Calu3 (cell line): Measurements from ENCODE around the gene NTRK2. TPM values are rescaled to one million over a fixed set of nuclear protein-coding genes. Genes with fewer than 3 reads are reported as not detected.

ENCODE experiments used
- BruUV-seq: library from RNA; stranded (reverse); fragments of 400-500 nt; replicated peaks from 2 replicates; lab custom pipeline; 2021; lab: Mats Ljungman, UMichigan
- CTCF ChIA-PET: fragments of 300-600 bp; sonication (Branson Sonifier 250); formaldehyde crosslinking; loops from one replicate; lab custom pipeline; 2022; ENCODE audit warnings: antibody characterized with exemption; lab: Charles Lee
- DNase-seq: peaks from one replicate; pipeline ENCODE4 v3.0.0; 2022
- H3K27ac Mint-ChIP-seq: one replicate; pipeline ENCODE4 v1.8.0; 2022; ENCODE audit warnings: mixed read lengths; ENCODE audit not compliant: unreplicated experiment
- H3K27me3 Mint-ChIP-seq: one replicate; pipeline ENCODE4 v1.8.0; 2022; ENCODE audit warnings: mixed read lengths; ENCODE audit not compliant: unreplicated experiment
- H3K36me3 Mint-ChIP-seq: one replicate; pipeline ENCODE4 v1.8.0; 2022; ENCODE audit warnings: mild to moderate bottlenecking, moderate library complexity, mixed read lengths; ENCODE audit not compliant: insufficient read depth, unreplicated experiment
- H3K4me1 Mint-ChIP-seq: one replicate; pipeline ENCODE4 v1.8.0; 2022; ENCODE audit warnings: mild to moderate bottlenecking, low read depth, mixed read lengths; ENCODE audit not compliant: unreplicated experiment
- H3K4me3 Mint-ChIP-seq: one replicate; pipeline ENCODE4 v1.8.0; 2022; ENCODE audit warnings: mild to moderate bottlenecking, low read depth, moderate library complexity, mixed read lengths; ENCODE audit not compliant: unreplicated experiment
- H3K9me3 Mint-ChIP-seq: one replicate; pipeline ENCODE4 v1.8.0; 2022; ENCODE audit warnings: low read depth, mixed read lengths; ENCODE audit not compliant: unreplicated experiment
- CTCF ChIP-seq: fragments of 200-600 bp; IDR thresholded peaks from one replicate; pipeline ENCODE4 v1.8.0; 2022; ENCODE audit warnings: antibody characterized with exemption; ENCODE audit not compliant: unreplicated experiment
- intact Hi-C: fragments of 100-400 bp; cut with micrococcal nuclease; formaldehyde crosslinking; loops from one replicate; pipeline ENCODE4 v1.10.0; 2022; ENCODE audit not compliant: unreplicated experiment
- total RNA-seq: library from RNA; stranded (reverse); gene quantifications from 2 replicates; pipeline ENCODE4 v1.2.3, GENCODE V29; 2022

NTRK2 gene
- total RNA-seq, 1 experiment from 2014 or later = 2.1 TPM

- intact Hi-C loops = no loop called here
- Mint-ChIP-seq H3K4me1 (peaks cover 30% of the 10 kb centered on the region), H3K4me3 (no peak overlapping the region), H3K9me3 (no peaks in the 10 kb centered on the region), H3K36me3 (no peaks in the 10 kb centered on the region), H3K27me3 (no peaks in the 10 kb centered on the region), H3K27ac (no peak overlapping the region)
- BruUV-seq = no TSS peak
- CTCF ChIA-PET = interaction anchor here (1.2 to 1.6 kb wide), 2 partner anchors 13 to 147 kb away, joined by 3 to 4 read pairs; no protein-coding TSS in a partner anchor
- no peak for TF ChIP-seq CTCF
- no peak for DNase-seq
Observed at GRCh38 chr9:84996716-84997115, 327.2 kb downstream of the NTRK2 start.

GRCh38 chr9:84997472-84997871 is 327.9 kb downstream of the NTRK2 start:
- Mint-ChIP-seq H3K27ac (no peak overlapping the region), H3K4me1 (peaks cover 30% of the 10 kb centered on the region), H3K27me3 (no peaks in the 10 kb centered on the region), H3K4me3 (no peak overlapping the region), H3K9me3 (no peaks in the 10 kb centered on the region), H3K36me3 (no peaks in the 10 kb centered on the region)
- CTCF ChIA-PET = interaction anchor here (1.2 to 1.6 kb wide), 3 partner anchors 12 to 261 kb away, joined by 3 to 7 read pairs (median 4); no protein-coding TSS in a partner anchor
- intact Hi-C loops = no loop called here
- DNase-seq = no peak
- no peak for TF ChIP-seq CTCF
- no TSS peak for BruUV-seq

- CTCF ChIA-PET = no interaction called here
- TF ChIP-seq CTCF = no peak
- peaks cover 21% of the 10 kb centered on the region for H3K4me1 Mint-ChIP-seq
- no peak overlapping the region for H3K4me3 Mint-ChIP-seq
- peaks cover 11% of the 10 kb centered on the region for H3K27me3 Mint-ChIP-seq
- no peaks in the 10 kb centered on the region for H3K36me3 Mint-ChIP-seq
- H3K9me3 Mint-ChIP-seq = no peaks in the 10 kb centered on the region
- no peak overlapping the region for H3K27ac Mint-ChIP-seq
- no peak for DNase-seq
- intact Hi-C loops = no loop called here
- no TSS peak for BruUV-seq
Observed at GRCh38 chr9:84998639-84999038, 329.1 kb downstream of the NTRK2 start.

- Mint-ChIP-seq H3K36me3 (no peaks in the 10 kb centered on the region), H3K27ac (no peak overlapping the region), H3K27me3 (peaks cover 19% of the 10 kb centered on the region), H3K9me3 (no peaks in the 10 kb centered on the region), H3K4me1 (peaks cover 17% of the 10 kb centered on the region), H3K4me3 (no peak overlapping the region)
- BruUV-seq = no TSS peak
- TF ChIP-seq CTCF = no peak
- intact Hi-C loops = no loop called here
- CTCF ChIA-PET = no interaction called here
- no peak for DNase-seq
Observed at GRCh38 chr9:84999788-85000187, 330.3 kb downstream of the NTRK2 start.
